Measurements from ENCODE around the gene RSL24D1. TPM values are rescaled to one million over a fixed set of nuclear protein-coding genes. Genes with fewer than 3 reads are reported as not detected.

Gene RSL24D1
- total and polyA plus RNA-seq, 2 of the 4 experiments (the other 2 are of a cell fraction), result 36.5 to 36.7 TPM

DNA sequence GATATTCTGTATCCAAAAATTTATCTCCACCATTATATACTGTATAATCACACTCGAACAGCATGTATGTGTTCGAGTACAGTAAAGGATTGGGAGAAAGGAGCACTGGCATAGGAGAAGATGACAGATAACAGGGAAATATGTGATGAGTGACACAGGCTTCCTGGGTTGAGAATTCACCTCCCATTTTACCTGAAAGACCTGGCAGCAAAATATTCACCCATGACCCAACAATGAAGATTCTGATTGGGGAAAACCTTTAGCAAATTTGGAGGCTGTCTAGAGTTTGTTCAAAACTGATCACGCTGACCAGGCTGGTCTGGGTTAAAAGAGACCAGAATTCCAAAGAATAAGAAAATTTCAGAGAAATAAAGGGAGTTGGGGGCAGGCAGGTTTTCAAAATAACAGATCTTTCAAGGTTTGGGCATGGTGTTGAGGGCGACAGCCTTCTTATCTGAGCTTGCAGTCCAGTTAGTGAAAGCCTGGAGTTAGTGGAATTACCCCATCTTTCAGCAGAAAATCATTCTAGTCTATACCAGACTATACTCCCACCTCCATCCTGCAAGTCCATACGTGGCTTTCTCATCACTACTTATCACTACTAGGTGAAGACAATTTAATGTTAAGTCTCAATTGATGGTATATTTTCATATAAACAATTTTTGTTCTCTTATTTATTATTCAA lies 42.8 kb upstream of the RSL24D1 start:
- H4K20me1 ChIP-seq (ENCODE audit: insufficient read depth, low read length), result no peaks in the 10 kb centered on the region
- H4K8ac ChIP-seq (ENCODE audit: low read depth in 2 of 2, low read length in 2 of 2), result no peak overlapping the region
- H3K9me3 ChIP-seq (ENCODE audit: control insufficient read depth, insufficient read depth, low read length), result no peaks in the 10 kb centered on the region
- no peaks in the 10 kb centered on the region for H3K36me3 ChIP-seq (ENCODE audit: control insufficient read depth, insufficient read depth, low read length)
- no peak overlapping the region for H3K18ac ChIP-seq (ENCODE audit: low read depth, low read length)
- H3K79me1 ChIP-seq (ENCODE audit: low read depth in 1 of 2, low read length in 2 of 2), result peaks cover 0 to 3% of the 10 kb centered on the region in 2 experiments; a peak in 2 of 4 replicates
- no peak overlapping the region for H3K4ac ChIP-seq (ENCODE audit: low read depth, low read length)
- in situ Hi-C loops (cut with MboI; ENCODE audit: low sequenced_read_pairs), result no loop called here
- H3K9me1 ChIP-seq (ENCODE audit: insufficient read depth, low read length), result peaks cover 3% of the 10 kb centered on the region; the same call in 1 of the 2 replicates
- CTCF ChIA-PET, result interaction anchor here (0.5 kb wide), 1 partner anchor 418 kb away, joined by 5 read pairs; no protein-coding TSS in a partner anchor
- BruUV-seq (replicated peaks), result no TSS peak
- no peak overlapping the region for H3K27ac ChIP-seq (ENCODE audit: insufficient read depth, low read length)
- H2BK20ac ChIP-seq (ENCODE audit: low read depth, low read length), result no peak overlapping the region
- no peak overlapping the region for H3K4me2 ChIP-seq (ENCODE audit: low read depth, low read length)
- no peak overlapping the region for H2BK120ac ChIP-seq (ENCODE audit: low read depth, low read length)
- intact Hi-C loops (cut with micrococcal nuclease), result no loop called here
- no peak overlapping the region for H3K9ac ChIP-seq (ENCODE audit: low read depth, low read length)
- no CpG with 5 or more reads among the region's 5 CpGs for WGBS, 2 experiments (ENCODE audit: extremely low coverage in 2 of 2, insufficient read length in 1 of 2)
- no peak overlapping the region for H3K14ac ChIP-seq (replicated peaks; ENCODE audit: low read depth, low read length)
- no peak overlapping the region for H4K91ac ChIP-seq (ENCODE audit: insufficient read depth, low read depth, low read length)
- H3K23ac ChIP-seq (ENCODE audit: low read depth, low read length), result no peak overlapping the region
- no peak overlapping the region for H4K5ac ChIP-seq (ENCODE audit: low read depth, low read length)
- H3K4me1 ChIP-seq (ENCODE audit: control insufficient read depth, insufficient read depth, low read length), result no peaks in the 10 kb centered on the region
- dilution Hi-C loops (cut with HindIII; ENCODE audit: low sequenced_read_pairs, unreplicated experiment), result no loop called here
- H3K4me3 ChIP-seq (ENCODE audit: insufficient read depth, low read depth, low read length), result no peak overlapping the region
- H2AK5ac ChIP-seq (ENCODE audit: low read depth, low read length), result no peak overlapping the region
- POLR2A ChIA-PET (ENCODE audit: unreplicated experiment), result no interaction called here
- DNase-seq (no peak), ATAC-seq (ENCODE audit: low read depth) (no peak)
- no peak overlapping the region for H2BK15ac ChIP-seq (ENCODE audit: low read depth, low read length)
- TF ChIP-seq MXI1 (IDR thresholded peaks at IDR 0.05; ENCODE audit: borderline replicate concordance, low read depth, low read length) (no peak), CHD1 (IDR thresholded peaks at IDR 0.05; ENCODE audit: low read depth, low read length) (no peak), BHLHE40 (IDR thresholded peaks at IDR 0.05; ENCODE audit: low read depth, low read length) (no peak), NFE2L2 (IDR thresholded peaks at IDR 0.05; ENCODE audit: low read depth, low read length) (no peak), POLR2A (IDR thresholded peaks at IDR 0.05; ENCODE audit: low read depth, low read length) (no peak), MAFK (IDR thresholded peaks at IDR 0.05; ENCODE audit: low read depth, low read length) (no peak), CEBPB (IDR thresholded peaks at IDR 0.05; ENCODE audit: low read depth, low read length) (no peak), RFX5 (IDR thresholded peaks at IDR 0.05; ENCODE audit: low read depth, low read length) (no peak)
- H2BK5ac ChIP-seq (ENCODE audit: low read depth, low read length, poor library complexity, severe bottlenecking), result no peak overlapping the region
- no peak overlapping the region for H2AK9ac ChIP-seq (replicated peaks; ENCODE audit: low read depth, low read length, poor library complexity)
- H2AFZ ChIP-seq (replicated peaks; ENCODE audit: low read length, poor library complexity), result no peak overlapping the region
- H3K56ac ChIP-seq (ENCODE audit: extremely low read depth, insufficient read depth, low read length), result no peak overlapping the region
- H3K27me3 ChIP-seq (ENCODE audit: control insufficient read depth, insufficient read depth, low read length), result no peaks in the 10 kb centered on the region

All from IMR-90 (cell line).